ENCODE measurements around the gene ZNF735. TPM values are rescaled to one million over a fixed set of nuclear protein-coding genes. Genes with fewer than 3 reads are reported as not detected.

ZNF735 gene
- total RNA-seq (ENCODE audit: low replicate concordance) = not detected in 2 replicates

DNA sequence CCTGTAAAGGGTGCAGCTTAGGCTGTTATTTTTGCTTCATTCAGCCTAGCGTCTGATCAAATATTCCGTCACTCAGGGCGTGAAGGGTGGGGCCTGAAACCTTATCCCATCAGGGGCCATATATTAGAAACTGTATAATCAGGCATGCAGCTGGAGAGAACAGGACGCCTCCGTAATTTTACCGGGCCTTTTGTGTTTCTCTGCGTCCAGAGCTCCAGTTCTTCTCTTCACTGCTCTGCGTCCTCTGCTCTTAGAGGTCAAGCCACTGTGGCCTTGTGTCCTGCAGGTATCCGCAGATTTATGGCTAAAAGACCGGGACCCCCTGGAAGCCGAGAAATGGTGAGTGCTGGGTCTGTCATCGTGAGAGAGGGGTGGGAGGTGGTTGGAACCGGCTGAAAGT lies at the start of gene ZNF735:
Gene ZNF735 (plus strand): TSS at position 301 of the 400 bp plus-strand sequence. CDS start 0 bp downstream, at position 301.

DNA sequence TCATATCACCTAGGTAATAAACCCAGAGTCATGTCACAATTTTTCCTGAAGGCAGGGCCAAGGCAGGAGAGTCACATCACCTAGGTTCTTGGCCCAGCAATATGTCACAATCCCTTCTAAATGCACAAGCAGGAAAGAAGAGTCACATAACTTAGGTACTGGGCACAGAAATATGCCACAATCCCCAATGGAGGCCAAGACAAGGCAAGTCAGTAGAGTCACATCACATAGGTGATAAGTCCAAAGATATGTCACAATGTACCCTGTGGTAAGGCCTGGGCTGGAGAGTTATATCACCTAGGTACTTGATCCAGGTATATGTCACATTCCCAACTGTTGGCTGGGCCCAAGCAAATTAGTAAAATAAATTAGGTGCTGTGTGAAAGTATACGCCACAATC lies 21.2 kb downstream of the ZNF735 start, which contains the start of gene ZNF679:
Gene ZNF679 (plus strand): TSS at position 301 of the 400 bp plus-strand sequence. CDS start 20,644 bp downstream, outside the sequence.

Other genes with a start within 250 kb of the ZNF735 start
- gene ZNF722, start 208.4 kb upstream of the ZNF735 start, total RNA-seq (ENCODE audit: low replicate concordance) = not detected in 2 replicates
- 0.15 and 0.35 TPM in 2 replicates for gene ZNF727, start 161.8 kb upstream of the ZNF735 start, total RNA-seq (ENCODE audit: low replicate concordance)
- not detected in 2 replicates for gene ZNF679, start 21.3 kb downstream of the ZNF735 start, total RNA-seq (ENCODE audit: low replicate concordance)
- gene ZNF736, start 106.8 kb downstream of the ZNF735 start, total RNA-seq (ENCODE audit: low replicate concordance) = 7.2 and 10.1 TPM in 2 replicates